Activated gamma-delta T cell treated with Interleukin-2 at 50 U/mL for 16 hours (primary cell): ENCODE results near the gene MAD2L2.

ENCODE experiments used
- DNase-seq: peaks from one replicate; pipeline ENCODE4 v3.0.0-alpha.2; 2020

MAD2L2 gene

GRCh38 chr1:11680270-11681070 is 478 bp downstream of the MAD2L2 start:
- no peak for DNase-seq

DNA sequence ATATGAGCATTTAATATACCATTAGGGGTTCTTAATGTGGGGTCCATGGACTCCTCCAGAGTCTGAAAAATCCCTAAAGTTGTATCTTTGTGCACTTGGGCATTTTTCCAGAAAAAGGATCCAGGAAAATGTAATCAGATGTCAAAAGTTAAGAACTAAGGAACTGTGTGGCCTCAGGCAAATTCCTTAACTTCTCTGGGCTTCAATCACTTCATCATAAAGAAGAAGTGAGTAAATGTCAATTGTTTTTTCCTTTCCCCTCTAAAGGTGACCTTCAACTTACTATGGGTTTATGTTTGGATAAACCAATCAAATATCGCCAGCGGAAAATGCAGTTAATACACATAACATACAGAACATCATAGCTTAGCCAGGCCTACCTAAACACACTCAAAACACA is 2.5 kb downstream of the MAD2L2 start:
- no peak for DNase-seq

DNA sequence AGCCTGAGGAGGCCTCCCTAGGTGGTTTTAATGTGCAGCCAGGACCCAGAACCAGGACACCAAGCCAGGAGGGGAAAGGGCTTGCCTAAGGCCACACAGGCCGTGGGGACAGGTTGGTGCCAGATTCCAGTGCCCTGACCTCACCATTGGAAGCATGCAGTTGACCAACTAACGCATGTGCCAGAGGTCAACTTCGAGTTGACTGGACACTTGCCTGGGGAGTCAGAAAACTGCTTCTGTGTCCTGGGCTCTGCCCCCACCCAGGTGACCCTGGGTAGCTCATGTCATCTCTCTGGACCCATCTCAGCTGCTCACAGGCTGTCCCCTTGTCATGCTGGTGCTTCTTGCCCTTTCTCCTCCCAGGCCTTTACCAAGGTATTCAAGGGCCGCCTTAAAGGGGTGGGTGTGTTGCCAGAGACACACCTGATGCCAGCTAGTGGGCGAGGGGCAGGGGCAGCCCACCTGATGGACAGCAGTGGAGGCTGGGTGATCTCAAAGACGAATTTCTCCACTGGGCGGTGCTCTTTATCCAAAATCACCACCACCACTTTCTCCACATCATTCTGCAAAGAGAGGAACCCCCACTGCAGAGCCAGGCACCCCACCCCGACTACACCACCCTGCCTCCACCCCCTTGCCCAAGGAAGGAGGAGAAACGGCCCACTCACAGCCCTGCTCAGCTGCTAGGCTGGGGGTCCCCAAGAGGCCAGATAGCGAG is 4.4 kb downstream of the MAD2L2 start:
- no peak for DNase-seq

DNA sequence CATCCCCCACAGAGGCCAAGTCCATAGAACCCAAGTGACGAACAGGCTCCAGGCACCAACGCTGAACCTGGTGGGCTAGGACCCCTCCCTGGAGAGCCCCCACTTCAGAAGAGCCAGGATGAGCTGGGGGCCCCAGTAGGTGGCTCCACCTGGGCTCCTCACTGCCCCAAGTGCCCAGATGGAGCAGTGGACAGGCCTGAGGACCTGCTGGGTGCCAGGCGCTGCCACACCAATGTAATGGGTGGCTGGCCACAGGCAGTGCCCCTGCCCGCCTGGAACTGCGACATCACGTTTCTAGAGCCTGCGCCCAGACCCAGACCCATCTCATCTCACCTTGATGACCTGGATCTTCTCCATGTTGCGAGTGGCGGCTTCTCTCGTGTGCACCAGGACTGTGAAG is 5.6 kb downstream of the MAD2L2 start:
- DNase-seq: no peak

DNA sequence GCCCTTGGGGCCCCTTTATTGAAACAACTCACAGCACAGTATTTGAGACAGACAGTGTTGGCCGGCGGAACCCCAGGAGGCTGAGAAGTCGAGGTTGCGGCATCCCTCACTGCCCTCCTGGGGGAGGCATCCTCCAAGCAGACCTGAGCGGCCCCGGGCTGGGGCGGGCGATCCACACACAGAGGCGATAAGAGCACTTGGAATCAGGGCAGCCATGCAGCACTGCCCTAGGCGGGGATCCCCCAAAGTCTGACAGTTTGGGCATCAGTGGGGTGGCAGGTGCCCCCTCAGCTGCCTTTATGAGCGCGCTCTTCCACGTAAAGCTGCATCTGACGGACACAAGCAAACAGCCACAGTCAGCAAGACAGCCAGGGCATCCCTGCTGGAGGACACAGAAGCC is 6.5 kb downstream of the MAD2L2 start:
- no peak for DNase-seq

DNA sequence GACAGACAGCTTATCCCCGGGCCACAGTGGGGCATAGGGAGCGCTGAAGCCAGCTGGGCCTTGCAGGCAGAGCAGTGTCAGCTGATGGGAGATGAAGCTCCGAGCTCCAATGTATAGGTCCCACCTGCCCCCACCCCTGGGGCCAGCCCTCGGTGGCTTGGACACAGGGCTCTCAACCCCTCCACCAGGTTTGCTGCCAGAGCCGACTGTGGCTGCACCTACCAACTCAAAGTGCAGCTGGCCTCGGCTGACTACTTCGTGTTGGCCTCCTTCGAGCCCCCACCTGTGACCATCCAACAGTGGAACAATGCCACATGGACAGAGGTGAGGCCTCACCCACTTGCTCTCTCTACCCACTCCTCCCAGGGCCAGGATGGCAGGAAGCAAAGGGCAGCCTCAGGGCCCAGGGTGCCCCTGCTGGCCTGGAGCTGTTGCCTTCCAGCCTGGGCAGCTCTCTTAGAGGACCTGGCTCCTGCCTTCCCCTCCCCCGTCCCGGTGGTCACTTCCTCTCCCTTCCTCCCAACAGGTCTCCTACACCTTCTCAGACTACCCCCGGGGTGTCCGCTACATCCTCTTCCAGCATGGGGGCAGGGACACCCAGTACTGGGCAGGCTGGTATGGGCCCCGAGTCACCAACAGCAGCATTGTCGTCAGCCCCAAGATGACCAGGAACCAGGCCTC is 7.7 kb downstream of the MAD2L2 start:
- no peak for DNase-seq

DNA sequence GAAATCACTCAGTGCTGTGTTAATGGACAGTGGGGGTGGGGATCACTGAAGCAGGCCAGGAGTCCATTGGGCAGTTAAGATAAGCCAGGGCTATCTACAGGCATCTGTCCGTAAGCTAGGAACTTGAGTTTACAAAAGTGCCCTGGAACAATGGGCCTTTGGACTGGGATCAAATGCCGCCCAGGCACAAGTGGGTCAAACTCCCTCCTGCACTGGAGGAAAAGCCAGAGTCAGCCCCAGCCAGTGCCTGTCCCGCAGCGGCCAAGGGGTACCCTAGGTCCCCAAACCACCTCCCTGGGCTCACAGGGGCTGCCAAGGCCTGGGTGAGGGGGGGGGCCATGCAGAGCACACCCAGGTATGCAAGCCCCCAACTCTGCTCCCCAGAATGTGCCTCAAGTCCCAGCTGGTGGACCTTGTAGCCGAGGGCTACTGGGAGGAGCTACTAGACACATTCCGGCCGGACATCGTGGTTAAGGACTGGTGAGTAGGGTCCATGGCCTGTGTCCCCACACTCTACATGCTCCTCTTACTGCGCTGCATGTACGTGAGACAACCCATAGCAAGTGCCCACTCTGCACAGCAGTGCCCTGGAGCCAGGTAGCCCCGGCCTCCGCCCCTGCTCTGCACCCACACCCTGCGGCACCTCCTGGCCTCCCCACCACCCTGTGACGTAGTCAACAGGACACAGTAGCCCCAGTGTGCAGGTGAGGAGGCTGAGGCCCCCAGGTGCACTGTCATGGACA is 9.2 kb downstream of the MAD2L2 start:
- no peak for DNase-seq

DNA sequence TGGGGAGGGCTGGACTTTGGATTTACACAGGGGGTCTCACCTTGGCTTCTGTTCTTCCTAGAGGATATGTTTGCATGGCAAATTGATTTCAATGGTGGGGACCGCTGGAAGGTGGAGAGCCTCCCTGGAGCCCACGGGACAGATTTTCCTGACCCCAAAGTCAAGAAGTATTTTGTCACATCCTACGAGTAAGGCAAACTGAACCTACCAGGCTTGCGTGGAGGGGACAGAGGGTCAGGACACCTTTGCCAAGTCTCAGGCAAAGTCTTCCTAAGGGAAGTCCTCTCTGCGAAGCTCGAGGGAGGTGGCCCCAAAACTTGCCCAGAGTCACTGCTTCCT is 9.8 kb downstream of the MAD2L2 start:
- DNase-seq: no peak

DNA sequence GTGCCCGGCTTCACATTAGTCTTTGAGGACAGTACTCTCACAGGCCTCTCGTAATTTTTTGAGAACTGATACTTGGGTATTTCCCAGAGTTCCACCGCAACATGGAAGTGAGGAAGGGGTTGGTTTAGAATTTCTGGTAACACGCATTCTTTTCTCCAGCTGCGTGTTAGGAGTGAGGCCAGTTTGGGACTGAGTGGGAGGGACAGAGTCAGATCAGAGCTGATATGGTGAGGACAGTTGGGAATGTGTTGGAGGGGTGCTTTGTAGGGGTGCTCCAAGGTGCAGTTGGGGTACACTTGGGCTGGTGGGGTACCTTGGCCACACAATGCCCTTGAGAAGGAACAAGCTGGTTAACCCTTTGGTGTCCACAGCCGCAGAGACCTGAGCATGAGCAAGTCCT is 10.2 kb downstream of the MAD2L2 start:
- no peak for DNase-seq

DNA sequence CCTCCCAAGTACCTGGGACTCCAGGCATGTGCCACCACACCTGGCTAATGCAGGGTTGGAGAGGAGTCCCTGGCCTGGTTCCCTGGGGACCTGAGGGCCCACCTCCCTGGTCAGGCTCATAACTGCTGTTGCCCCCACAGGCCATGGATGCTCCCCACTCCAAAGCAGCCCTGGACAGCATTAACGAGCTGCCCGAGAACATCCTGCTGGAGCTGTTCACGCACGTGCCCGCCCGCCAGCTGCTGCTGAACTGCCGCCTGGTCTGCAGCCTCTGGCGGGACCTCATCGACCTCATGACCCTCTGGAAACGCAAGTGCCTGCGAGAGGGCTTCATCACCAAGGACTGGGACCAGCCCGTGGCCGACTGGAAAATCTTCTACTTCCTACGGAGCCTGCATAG is 12.4 kb downstream of the MAD2L2 start:
- no peak for DNase-seq

DNA sequence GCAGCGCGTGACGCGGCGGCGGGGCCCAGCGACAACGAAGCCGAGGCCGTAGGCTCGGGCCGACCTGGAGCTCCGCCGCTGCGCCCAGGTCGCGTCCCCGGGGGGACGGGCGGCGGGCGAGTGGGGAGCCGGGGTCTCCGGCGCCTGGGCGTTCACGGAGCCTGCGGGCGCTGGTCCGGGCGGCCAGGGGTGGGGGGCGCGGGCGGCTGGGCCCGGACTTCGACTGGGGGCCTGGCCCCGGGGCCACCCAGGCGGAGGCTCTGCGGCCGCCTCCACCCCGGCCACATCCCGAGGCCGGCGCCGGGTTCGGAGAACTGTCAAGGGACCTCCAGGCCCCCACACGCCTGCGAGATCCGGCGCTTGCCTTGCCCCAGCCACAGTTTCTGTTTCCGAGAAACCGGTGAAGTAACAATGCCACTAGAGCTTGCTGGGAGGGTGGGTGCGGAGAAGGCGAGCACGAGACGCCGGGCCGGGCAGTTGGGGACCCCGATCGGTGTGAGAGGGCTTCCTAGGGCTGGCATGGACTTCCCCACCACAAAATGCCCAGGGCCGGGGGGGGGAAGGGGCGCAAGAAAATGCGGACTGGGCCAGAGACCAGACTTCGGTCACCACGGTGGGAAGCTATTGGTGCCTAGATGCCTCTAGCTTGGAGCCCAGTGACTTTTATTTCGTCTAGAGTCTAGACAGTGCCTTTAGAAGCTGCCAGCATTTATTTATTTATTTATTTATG is 16.4 kb downstream of the MAD2L2 start:
- peak; percentile 62 for DNase-seq

DNA sequence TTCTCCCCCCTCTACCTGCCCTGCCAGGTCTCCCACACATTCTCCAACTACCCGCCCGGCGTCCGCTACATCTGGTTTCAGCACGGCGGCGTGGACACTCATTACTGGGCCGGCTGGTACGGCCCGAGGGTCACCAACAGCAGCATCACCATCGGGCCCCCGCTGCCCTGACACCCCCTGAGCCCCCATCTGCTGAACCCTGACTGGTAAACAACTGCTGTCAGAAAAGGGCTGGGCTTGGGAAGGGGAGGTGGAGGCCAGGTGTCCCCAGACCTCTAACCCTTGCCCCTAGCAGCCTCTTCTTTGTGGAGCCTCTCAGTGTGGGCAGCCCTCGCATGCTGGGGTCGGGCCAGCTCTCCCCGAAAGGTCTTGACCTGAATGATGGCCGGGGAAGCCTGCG is 19.8 kb downstream of the MAD2L2 start:
- no peak for DNase-seq

- no peak for DNase-seq
Observed at GRCh38 chr1:11659748-11660147, 21.2 kb downstream of the MAD2L2 start.

GRCh38 chr1:11658542-11658941 is 22.4 kb downstream of the MAD2L2 start:
- no peak for DNase-seq

DNA sequence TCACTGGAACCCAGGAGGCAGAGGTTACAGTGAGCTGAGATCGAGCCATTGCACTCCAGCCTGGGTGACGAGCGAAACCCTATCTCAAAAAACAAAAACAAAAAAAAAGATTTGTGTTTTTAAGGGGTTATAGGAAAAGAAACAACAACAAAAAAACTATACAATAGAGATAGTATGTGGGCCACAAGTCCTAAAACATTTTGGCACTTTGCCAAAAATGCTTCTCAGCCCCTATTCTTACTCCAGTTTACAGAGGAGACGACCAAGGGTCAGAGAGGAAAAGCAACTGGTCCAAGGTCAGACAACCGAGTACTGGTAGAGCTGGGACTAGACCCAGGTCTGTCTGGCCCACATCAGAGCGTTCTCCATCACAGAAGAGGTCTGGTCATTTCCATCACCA is 23.3 kb downstream of the MAD2L2 start:
- no peak for DNase-seq

GRCh38 chr1:11654939-11655808 is 25.8 kb downstream of the MAD2L2 start:
- DNase-seq: no peak

DNA sequence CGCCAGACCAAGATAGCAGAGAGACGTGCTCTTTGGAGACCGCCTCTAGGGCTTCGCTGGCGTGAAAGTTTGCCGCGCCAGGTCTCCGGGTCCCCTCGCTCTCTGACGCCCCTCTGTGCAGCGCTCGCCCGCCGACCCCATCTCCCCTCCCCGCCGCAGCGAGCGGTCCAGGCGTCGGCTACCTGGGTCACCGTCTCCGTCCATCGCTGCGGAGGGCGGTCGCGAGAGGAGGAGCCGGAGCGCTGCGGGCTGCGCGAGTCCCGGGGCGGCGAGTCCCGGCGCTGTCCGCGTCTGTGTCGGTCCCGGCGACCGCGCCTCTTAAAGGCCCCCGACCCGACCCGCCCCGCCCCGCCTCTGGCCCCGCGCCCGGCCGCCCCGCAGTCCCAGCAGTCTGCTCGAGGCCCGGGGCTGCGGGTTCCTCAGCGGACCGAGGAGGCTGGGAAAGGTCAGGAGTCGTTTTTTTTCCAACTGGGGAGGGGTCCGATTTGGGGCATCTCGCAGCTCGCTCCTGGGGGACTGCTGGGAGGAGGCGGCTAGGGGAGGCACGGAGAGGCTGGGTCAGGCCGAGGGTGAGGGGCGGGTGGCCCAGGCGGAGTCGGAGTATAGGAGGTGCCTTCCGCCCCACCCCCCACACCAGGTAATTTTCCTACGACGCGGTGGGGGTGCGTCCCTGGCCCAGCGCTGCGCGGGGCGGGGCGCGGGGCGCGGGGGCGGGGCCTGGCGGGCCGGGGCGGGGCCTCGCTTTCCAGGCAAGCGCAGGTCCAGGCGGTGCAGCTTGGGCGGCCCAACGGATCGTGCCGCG is 26.6 kb downstream of the MAD2L2 start, which contains the start of the genes FBXO2 and FBXO44:
TSS of gene FBXO2 (minus strand) at position 293 of the 802 bp plus-strand sequence. CDS start at position 204, 89 bp downstream.
TSS of gene FBXO44 (plus strand) at position 741 of the 802 bp plus-strand sequence. CDS start 959 bp downstream, outside the sequence.
- peak; percentile 50 for DNase-seq

- no peak for DNase-seq
Observed at GRCh38 chr1:11653861-11654136, 27.1 kb downstream of the MAD2L2 start.

DNA sequence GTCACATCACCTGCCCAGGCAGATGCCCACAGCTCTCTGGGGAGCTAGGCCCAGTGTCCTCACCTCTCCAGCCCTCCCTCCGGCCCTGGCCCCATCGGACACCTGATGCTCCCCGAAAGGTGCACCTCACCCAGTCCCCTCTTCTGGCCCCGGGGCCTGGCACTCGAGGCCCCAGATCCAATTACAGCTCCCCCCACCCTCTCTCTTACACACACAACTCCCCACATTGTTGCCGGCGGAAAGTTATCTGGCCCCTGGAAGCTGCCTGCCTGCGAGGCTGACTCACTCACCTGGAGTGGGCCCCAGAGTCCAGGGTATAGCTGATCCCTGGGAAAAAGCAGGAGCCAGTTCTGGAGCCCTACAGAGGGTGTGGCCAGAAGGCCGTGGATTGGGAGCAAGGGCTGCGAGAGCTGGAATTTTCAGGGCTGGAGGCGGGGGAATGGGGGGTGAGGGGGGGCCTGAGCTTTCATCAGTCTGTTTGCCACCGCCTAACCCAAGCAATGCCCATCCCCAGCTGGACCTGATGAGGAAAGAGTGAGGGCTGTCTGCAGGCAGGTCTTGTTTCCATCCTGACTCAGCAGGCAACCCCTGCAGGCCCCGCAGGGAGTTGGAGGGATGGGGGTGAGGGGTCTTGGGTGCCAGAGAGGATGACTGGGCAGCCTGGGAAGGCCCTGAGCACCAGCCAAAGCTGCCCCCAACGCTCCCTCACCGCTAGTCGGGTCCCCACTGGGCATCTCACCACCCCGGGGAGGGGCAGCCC is 27.7 kb downstream of the MAD2L2 start:
- DNase-seq: no peak
